Smooth muscle cell (in vitro differentiated cells): ENCODE measurements around the gene SLC9A9. TPM values are rescaled to one million over a fixed set of nuclear protein-coding genes. Genes with fewer than 3 reads are reported as not detected.
"Not testable (repeated sequence)": the region's sequence is repeated elsewhere in the genome, so short reads cannot be mapped to it uniquely, and the experiment has no call there.

ENCODE experiments used
- DNase-seq: peaks from one replicate; lab custom pipeline; 2025; ENCODE audit not compliant: unreplicated experiment; lab: John Stamatoyannopoulos, UW
- H2AFZ ChIP-seq: fragments of 200-600 bp; sonication (generic); 2 replicates; pipeline ENCODE4 v1.6.0; 2016; ENCODE audit warnings: antibody characterized with exemption, low read depth, mild to moderate bottlenecking
- H3F3A ChIP-seq: fragments of 200-600 bp; sonication (generic); 2 replicates; pipeline ENCODE4 v1.6.0; 2017; ENCODE audit warnings: antibody characterized with exemption, low read depth
- H3K27ac ChIP-seq: fragments of 200-600 bp; sonication (generic); 2 replicates; pipeline ENCODE4 v1.5.1; 2016; ENCODE audit warnings: low read depth, mild to moderate bottlenecking
- H3K27me3 ChIP-seq: fragments of 200-600 bp; sonication (generic); 2 replicates; pipeline ENCODE4 v1.6.1; 2016; ENCODE audit warnings: low read depth, mild to moderate bottlenecking
- H3K36me3 ChIP-seq: fragments of 200-600 bp; sonication (generic); 2 replicates; pipeline ENCODE4 v1.5.1; 2016; ENCODE audit warnings: low read depth
- H3K4me1 ChIP-seq: fragments of 200-600 bp; sonication (generic); 2 replicates; pipeline ENCODE4 v1.5.1; 2016; ENCODE audit warnings: low read depth
- H3K4me2 ChIP-seq: fragments of 200-600 bp; sonication (generic); 2 replicates; pipeline ENCODE4 v1.6.0; 2016; ENCODE audit warnings: mild to moderate bottlenecking
- H3K4me3 ChIP-seq: fragments of 200-600 bp; sonication (generic); 2 replicates; pipeline ENCODE4 v1.5.1; 2016; ENCODE audit warnings: mild to moderate bottlenecking
- H3K79me2 ChIP-seq: fragments of 200-600 bp; sonication (generic); 2 replicates; pipeline ENCODE4 v1.6.0; 2016; ENCODE audit warnings: low read depth, mild to moderate bottlenecking
- H3K9ac ChIP-seq: fragments of 200-600 bp; sonication (generic); 2 replicates; pipeline ENCODE4 v1.6.0; 2016; ENCODE audit warnings: low read depth
- H3K9me3 ChIP-seq: fragments of 200-600 bp; sonication (generic); replicated peaks from 2 replicates; pipeline ENCODE4 v1.5.1; 2016; ENCODE audit warnings: low read depth
- H4K20me1 ChIP-seq: fragments of 200-600 bp; sonication (generic); 2 replicates; pipeline ENCODE4 v1.6.0; 2016; ENCODE audit warnings: low read depth
- WGBS: methylation state at CpG from one replicate; pipeline ENCODE4 v1.1.7; 2016; ENCODE audit warnings: low lambda C conversion rate; 5-methylcytosine and 5-hydroxymethylcytosine counted together
- polyA plus RNA-seq: library from polyadenylated mRNA; unstranded; fragments of >200 nt; fragmentation: Nextera tagmentation; extraction: Ambion mirVana; gene quantifications from 2 replicates; pipeline ENCODE4 v1.2.1, GENCODE V29; 2016
- total RNA-seq: library from RNA; depleted of rRNA; stranded (reverse); fragments of >200 nt; gene quantifications from 2 replicates; pipeline ENCODE4 v1.2.3, GENCODE V29; 2014
- TF ChIP-seq, protein P1 (sequence below): fragments of 200-600 bp; sonication (generic); IDR thresholded peaks from 2 replicates; pipeline ENCODE4 v1.5.1; 2017; ENCODE audit warnings: borderline replicate concordance, mild to moderate bottlenecking, antibody characterized with exemption; ENCODE audit not compliant: insufficient read depth, poor library complexity, severe bottlenecking

Gene SLC9A9
- total and polyA plus RNA-seq, 2 experiments from 2014 or later, result 4.0 to 8.9 TPM

DNA sequence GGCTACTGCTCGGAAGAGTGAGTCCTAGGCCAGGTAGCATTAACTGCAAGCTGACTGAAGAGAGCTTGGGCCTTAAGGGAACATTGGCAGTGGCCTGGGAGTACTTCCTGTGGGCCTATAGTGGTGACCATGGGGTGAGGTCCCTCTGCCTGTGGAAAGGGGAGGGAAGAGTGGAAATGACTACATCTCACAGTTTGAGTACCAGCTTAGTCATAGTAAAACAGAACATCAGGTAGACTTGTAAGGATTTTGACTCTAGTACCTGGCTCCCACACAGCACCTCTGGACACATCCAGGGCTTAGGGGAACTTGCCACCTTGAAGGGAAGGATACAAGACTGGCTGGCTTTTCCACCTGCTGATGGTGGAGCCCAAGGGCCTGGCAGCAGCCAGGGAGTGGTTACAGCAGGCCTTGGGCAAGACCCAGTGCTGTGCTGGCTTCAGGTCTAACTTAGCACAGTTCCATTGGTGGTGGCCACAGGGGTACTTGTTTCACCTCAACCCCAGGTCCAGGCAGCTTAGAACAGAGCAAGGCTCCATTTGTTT lies 147.8 kb downstream of the SLC9A9 start:
- TF ChIP-seq, protein P1, sequence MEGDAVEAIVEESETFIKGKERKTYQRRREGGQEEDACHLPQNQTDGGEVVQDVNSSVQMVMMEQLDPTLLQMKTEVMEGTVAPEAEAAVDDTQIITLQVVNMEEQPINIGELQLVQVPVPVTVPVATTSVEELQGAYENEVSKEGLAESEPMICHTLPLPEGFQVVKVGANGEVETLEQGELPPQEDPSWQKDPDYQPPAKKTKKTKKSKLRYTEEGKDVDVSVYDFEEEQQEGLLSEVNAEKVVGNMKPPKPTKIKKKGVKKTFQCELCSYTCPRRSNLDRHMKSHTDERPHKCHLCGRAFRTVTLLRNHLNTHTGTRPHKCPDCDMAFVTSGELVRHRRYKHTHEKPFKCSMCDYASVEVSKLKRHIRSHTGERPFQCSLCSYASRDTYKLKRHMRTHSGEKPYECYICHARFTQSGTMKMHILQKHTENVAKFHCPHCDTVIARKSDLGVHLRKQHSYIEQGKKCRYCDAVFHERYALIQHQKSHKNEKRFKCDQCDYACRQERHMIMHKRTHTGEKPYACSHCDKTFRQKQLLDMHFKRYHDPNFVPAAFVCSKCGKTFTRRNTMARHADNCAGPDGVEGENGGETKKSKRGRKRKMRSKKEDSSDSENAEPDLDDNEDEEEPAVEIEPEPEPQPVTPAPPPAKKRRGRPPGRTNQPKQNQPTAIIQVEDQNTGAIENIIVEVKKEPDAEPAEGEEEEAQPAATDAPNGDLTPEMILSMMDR, result no peak
- WGBS, result 89% methylated on average over 1 of the region's 1 CpG

DNA sequence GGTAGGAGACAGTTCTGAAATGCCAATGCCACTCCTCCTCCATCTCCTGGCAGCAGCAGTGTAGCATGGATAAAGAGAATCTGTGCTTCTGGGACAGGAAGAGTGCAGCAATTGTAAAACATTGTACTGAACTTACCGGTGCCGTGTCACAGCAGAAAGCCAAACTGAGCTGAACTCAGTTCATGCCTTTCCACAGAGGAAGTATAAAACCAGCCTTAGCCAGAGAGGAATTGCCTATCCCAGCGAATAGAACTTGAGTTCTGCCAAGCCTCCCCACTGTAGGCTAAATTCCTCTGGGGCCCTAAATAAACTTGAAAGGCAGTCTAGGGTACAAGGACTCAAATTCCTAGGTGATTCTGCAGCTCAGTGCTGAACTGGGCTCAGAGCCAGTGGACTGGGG lies 148.8 kb downstream of the SLC9A9 start:
- no peak overlapping the region for H3K4me3 ChIP-seq
- H3K27me3 ChIP-seq, result no peaks in the 10 kb centered on the region
- H3F3A ChIP-seq, result no peaks in the 10 kb centered on the region
- H3K27ac ChIP-seq, result no peak overlapping the region
- DNase-seq, result no peak
- no peak overlapping the region for H2AFZ ChIP-seq
- H3K4me2 ChIP-seq, result no peak overlapping the region
- TF ChIP-seq, protein P1, result no peak
- H3K4me1 ChIP-seq, result no peaks in the 10 kb centered on the region
- H3K79me2 ChIP-seq, result no peaks in the 10 kb centered on the region
- H3K36me3 ChIP-seq, result no peaks in the 10 kb centered on the region
- no peak overlapping the region for H3K9ac ChIP-seq
- no peaks in the 10 kb centered on the region for H3K9me3 ChIP-seq
- no peaks in the 10 kb centered on the region for H4K20me1 ChIP-seq
- 89% methylated on average over 3 of the region's 3 CpGs for WGBS

More for the DNA sequence above, 147.8 kb downstream of the SLC9A9 start:
- Histone ChIP-seq H3K4me2 (no peak overlapping the region), H3K9me3 (no peaks in the 10 kb centered on the region), H3F3A (no peaks in the 10 kb centered on the region), H3K79me2 (no peaks in the 10 kb centered on the region), H3K36me3 (no peaks in the 10 kb centered on the region), H4K20me1 (no peaks in the 10 kb centered on the region), H2AFZ (no peak overlapping the region), H3K4me1 (no peaks in the 10 kb centered on the region), H3K27me3 (no peaks in the 10 kb centered on the region), H3K4me3 (no peak overlapping the region), H3K9ac (no peak overlapping the region), H3K27ac (no peak overlapping the region)
- no peak for DNase-seq

DNA sequence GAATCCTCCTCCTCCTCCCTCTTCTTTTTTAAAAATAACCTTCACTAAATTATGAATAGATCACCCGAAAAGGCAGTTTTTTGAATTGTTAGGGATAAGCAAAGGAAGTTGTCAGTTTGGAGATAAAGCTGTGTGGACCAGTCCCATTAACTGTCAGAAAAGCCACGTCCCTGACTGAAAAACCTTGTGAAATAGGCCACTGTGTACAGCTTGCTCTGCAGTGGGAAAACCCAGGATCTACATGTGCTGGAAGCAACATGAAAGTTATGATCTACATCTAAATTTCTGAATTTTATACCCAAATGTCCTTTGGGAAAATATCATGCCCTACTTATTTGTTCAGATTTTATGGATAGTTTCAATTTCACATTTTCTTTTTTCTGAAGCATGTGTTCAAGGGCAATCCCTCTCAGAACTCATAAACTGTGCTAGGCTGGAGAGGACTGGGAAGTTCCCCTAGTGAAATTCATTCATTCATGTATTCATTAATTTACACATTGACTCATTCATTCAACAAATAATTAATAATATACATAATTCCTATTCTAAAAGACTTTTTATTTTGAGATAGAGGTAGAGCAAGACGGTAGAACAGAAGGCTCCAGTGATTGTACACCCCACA lies 149.5 kb downstream of the SLC9A9 start:
- H3K9ac ChIP-seq, result no peak overlapping the region
- H3F3A ChIP-seq, result no peaks in the 10 kb centered on the region
- H3K9me3 ChIP-seq, result no peaks in the 10 kb centered on the region
- no peaks in the 10 kb centered on the region for H3K79me2 ChIP-seq
- no peak overlapping the region for H3K4me2 ChIP-seq
- no peaks in the 10 kb centered on the region for H3K4me1 ChIP-seq
- no peak for DNase-seq
- no peak overlapping the region for H2AFZ ChIP-seq
- WGBS, result 64% methylated on average over 3 of the region's 3 CpGs
- no peaks in the 10 kb centered on the region for H3K36me3 ChIP-seq
- no peaks in the 10 kb centered on the region for H4K20me1 ChIP-seq
- H3K27me3 ChIP-seq, result no peaks in the 10 kb centered on the region
- TF ChIP-seq, protein P1, result no peak
- H3K4me3 ChIP-seq, result no peak overlapping the region
- H3K27ac ChIP-seq, result no peak overlapping the region

DNA sequence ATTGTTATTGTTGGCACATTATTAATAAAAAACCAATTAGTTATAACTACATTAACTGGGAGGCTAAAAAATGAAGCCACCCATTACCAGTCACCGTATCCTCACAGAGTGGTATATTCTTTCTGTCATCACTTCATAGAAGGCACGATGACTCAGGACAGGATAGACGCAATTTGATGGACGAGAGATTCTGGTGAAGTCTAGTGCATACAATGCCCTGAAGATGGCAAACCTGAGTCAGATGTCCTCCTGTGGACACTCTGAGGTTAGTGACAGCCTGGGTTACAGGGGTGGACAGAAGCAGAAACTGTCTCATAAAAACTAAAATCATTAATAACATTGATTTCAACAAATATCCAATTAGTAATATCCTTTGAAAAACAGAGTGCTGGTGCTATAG lies 150.3 kb downstream of the SLC9A9 start:
- 65% methylated on average over 4 of the region's 4 CpGs for WGBS
- no peaks in the 10 kb centered on the region for H3K79me2 ChIP-seq
- H3K36me3 ChIP-seq, result no peaks in the 10 kb centered on the region
- DNase-seq, result no peak
- no peaks in the 10 kb centered on the region for H3K27me3 ChIP-seq
- no peak overlapping the region for H3K27ac ChIP-seq
- no peaks in the 10 kb centered on the region for H4K20me1 ChIP-seq
- TF ChIP-seq, protein P1, result no peak
- H3K4me1 ChIP-seq, result no peaks in the 10 kb centered on the region
- no peak overlapping the region for H2AFZ ChIP-seq
- no peak overlapping the region for H3K4me2 ChIP-seq
- H3K4me3 ChIP-seq, result no peak overlapping the region
- no peak overlapping the region for H3K9ac ChIP-seq
- H3F3A ChIP-seq, result no peaks in the 10 kb centered on the region
- no peaks in the 10 kb centered on the region for H3K9me3 ChIP-seq

DNA sequence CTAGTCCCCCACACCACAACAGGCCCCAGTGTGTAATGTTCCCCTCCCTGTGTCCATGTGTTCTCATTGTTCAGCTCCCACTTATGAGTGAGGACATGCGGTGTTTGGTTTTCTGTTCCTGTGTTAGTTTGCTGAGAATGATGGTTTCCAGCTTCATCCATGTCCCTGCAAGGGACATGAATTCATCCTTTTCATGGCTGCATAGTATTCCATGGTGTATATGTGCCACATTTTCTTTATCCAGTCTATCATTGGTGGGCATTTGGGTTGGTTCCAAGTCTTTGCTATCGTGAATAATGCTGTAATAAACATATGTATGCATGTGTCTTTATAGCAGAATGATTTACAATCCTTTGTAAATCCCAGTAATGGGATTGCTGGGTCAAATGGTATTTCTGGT lies 152.9 kb downstream of the SLC9A9 start:
- 86% methylated on average over 2 of the region's 2 CpGs for WGBS
- not testable (repeated sequence) for H3F3A ChIP-seq, H3K4me1 ChIP-seq, H4K20me1 ChIP-seq, H3K27ac ChIP-seq, H3K9me3 ChIP-seq, H3K27me3 ChIP-seq, DNase-seq, H3K36me3 ChIP-seq, H3K9ac ChIP-seq, H3K4me3 ChIP-seq, H3K79me2 ChIP-seq, H2AFZ ChIP-seq, H3K4me2 ChIP-seq
